ENCODE measurements around the gene SETBP1. TPM values are rescaled to one million over a fixed set of nuclear protein-coding genes. Genes with fewer than 3 reads are reported as not detected.

SETBP1 gene
- total and polyA plus RNA-seq, 2 of the 4 experiments (the other 2 are of a cell fraction): 0.19 to 0.36 TPM

DNA sequence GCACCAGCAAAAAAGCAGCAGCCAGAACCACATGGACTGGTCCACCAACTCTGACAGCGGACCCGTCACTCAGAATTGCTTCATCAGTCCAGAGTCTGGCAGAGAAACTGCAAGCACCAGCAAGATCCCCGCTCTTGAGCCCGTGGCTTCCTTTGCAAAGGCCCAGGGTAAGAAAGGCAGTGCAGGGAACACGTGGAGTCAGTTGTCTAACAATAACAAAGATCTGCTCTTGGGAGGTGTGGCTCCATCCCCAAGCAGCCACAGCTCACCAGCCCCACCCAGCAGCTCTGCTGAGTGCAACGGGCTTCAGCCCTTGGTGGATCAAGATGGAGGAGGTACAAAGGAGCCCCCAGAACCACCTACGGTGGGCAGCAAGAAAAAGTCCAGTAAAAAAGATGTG is 269.3 kb downstream of the SETBP1 start:
- TF ChIP-seq RAD21 (IDR thresholded peaks at IDR 0.05; ENCODE audit: low read length) (no peak), MXI1 (IDR thresholded peaks at IDR 0.05; ENCODE audit: borderline replicate concordance, low read depth, low read length) (no peak), BHLHE40 (IDR thresholded peaks at IDR 0.05; ENCODE audit: low read depth, low read length) (no peak), NFE2L2 (IDR thresholded peaks at IDR 0.05; ENCODE audit: low read depth, low read length) (no peak), SMC3 (IDR thresholded peaks at IDR 0.05; ENCODE audit: low read depth, low read length) (no peak), FOS (IDR thresholded peaks at IDR 0.05; ENCODE audit: low read depth, low read length) (no peak), MAFK (IDR thresholded peaks at IDR 0.05; ENCODE audit: low read depth, low read length) (no peak), CHD1 (IDR thresholded peaks at IDR 0.05; ENCODE audit: low read depth, low read length) (no peak), POLR2A (IDR thresholded peaks at IDR 0.05; ENCODE audit: low read depth, low read length) (no peak), CEBPB (IDR thresholded peaks at IDR 0.05; ENCODE audit: low read depth, low read length) (no peak), RFX5 (IDR thresholded peaks at IDR 0.05; ENCODE audit: low read depth, low read length) (no peak), RCOR1 (IDR thresholded peaks at IDR 0.05; ENCODE audit: insufficient replicate concordance, low read length) (no peak), MAZ (IDR thresholded peaks at IDR 0.05; ENCODE audit: borderline replicate concordance, low read depth, low read length) (no peak)
- TF ChIP-seq, protein P1, sequence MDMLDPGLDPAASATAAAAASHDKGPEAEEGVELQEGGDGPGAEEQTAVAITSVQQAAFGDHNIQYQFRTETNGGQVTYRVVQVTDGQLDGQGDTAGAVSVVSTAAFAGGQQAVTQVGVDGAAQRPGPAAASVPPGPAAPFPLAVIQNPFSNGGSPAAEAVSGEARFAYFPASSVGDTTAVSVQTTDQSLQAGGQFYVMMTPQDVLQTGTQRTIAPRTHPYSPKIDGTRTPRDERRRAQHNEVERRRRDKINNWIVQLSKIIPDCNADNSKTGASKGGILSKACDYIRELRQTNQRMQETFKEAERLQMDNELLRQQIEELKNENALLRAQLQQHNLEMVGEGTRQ (IDR thresholded peaks at IDR 0.05; ENCODE audit: low read depth, low read length): no peak
- TF ChIP-seq, protein P2, sequence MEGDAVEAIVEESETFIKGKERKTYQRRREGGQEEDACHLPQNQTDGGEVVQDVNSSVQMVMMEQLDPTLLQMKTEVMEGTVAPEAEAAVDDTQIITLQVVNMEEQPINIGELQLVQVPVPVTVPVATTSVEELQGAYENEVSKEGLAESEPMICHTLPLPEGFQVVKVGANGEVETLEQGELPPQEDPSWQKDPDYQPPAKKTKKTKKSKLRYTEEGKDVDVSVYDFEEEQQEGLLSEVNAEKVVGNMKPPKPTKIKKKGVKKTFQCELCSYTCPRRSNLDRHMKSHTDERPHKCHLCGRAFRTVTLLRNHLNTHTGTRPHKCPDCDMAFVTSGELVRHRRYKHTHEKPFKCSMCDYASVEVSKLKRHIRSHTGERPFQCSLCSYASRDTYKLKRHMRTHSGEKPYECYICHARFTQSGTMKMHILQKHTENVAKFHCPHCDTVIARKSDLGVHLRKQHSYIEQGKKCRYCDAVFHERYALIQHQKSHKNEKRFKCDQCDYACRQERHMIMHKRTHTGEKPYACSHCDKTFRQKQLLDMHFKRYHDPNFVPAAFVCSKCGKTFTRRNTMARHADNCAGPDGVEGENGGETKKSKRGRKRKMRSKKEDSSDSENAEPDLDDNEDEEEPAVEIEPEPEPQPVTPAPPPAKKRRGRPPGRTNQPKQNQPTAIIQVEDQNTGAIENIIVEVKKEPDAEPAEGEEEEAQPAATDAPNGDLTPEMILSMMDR (conservative IDR thresholded peaks at IDR 0.05; ENCODE audit: low read depth, low read length): no peak
- TF ChIP-seq, protein P3, sequence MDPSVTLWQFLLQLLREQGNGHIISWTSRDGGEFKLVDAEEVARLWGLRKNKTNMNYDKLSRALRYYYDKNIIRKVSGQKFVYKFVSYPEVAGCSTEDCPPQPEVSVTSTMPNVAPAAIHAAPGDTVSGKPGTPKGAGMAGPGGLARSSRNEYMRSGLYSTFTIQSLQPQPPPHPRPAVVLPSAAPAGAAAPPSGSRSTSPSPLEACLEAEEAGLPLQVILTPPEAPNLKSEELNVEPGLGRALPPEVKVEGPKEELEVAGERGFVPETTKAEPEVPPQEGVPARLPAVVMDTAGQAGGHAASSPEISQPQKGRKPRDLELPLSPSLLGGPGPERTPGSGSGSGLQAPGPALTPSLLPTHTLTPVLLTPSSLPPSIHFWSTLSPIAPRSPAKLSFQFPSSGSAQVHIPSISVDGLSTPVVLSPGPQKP (IDR thresholded peaks at IDR 0.05; ENCODE audit: borderline replicate concordance, low read depth, low read length): no peak
- ChIA-PET CTCF (no interaction called here), POLR2A (ENCODE audit: unreplicated experiment) (no interaction called here)
- Histone ChIP-seq H3K56ac (ENCODE audit: extremely low read depth, insufficient read depth, low read length) (no peak overlapping the region), H4K20me1 (ENCODE audit: insufficient read depth, low read length) (no peaks in the 10 kb centered on the region), H3K18ac (ENCODE audit: low read depth, low read length) (no peak overlapping the region), H4K5ac (ENCODE audit: low read depth, low read length) (no peak overlapping the region), H4K91ac (ENCODE audit: insufficient read depth, low read depth, low read length) (no peak overlapping the region), H3K4me1 (ENCODE audit: control insufficient read depth, insufficient read depth, low read length) (no peaks in the 10 kb centered on the region), H2BK20ac (ENCODE audit: low read depth, low read length) (no peak overlapping the region), H3K36me3 (ENCODE audit: control insufficient read depth, insufficient read depth, low read length) (no peaks in the 10 kb centered on the region), H2AFZ (replicated peaks; ENCODE audit: low read length, poor library complexity) (no peak overlapping the region), H3K9ac (ENCODE audit: low read depth, low read length) (no peak overlapping the region), H2BK15ac (ENCODE audit: low read depth, low read length) (no peak overlapping the region), H2AK5ac (ENCODE audit: low read depth, low read length) (no peak overlapping the region), H2AK9ac (replicated peaks; ENCODE audit: low read depth, low read length, poor library complexity) (no peak overlapping the region), H2BK5ac (ENCODE audit: low read depth, low read length, poor library complexity, severe bottlenecking) (no peak overlapping the region), H3K79me1 (ENCODE audit: low read depth in 1 of 2, low read length in 2 of 2) (no peaks in the 10 kb centered on the region), H3K27me3 (ENCODE audit: control insufficient read depth, insufficient read depth, low read length) (no peaks in the 10 kb centered on the region), H3K27ac (ENCODE audit: insufficient read depth, low read length) (no peak overlapping the region), H3K23ac (ENCODE audit: low read depth, low read length) (no peak overlapping the region), H3K14ac (replicated peaks; ENCODE audit: low read depth, low read length) (no peak overlapping the region), H3K9me1 (ENCODE audit: insufficient read depth, low read length) (no peaks in the 10 kb centered on the region), H3K4me3 (ENCODE audit: insufficient read depth, low read depth, low read length) (no peak overlapping the region), H3K4ac (ENCODE audit: low read depth, low read length) (no peak overlapping the region), H3K9me3 (ENCODE audit: control insufficient read depth, insufficient read depth, low read length) (no peaks in the 10 kb centered on the region), H4K8ac (ENCODE audit: low read depth in 2 of 2, low read length in 2 of 2) (no peak overlapping the region), H3K4me2 (ENCODE audit: low read depth, low read length) (no peak overlapping the region), H2BK120ac (ENCODE audit: low read depth, low read length) (no peak overlapping the region)
- dilution Hi-C loops (cut with HindIII; ENCODE audit: low sequenced_read_pairs, unreplicated experiment) (no loop called here), intact Hi-C loops (cut with micrococcal nuclease) (no loop called here), in situ Hi-C loops (cut with MboI; ENCODE audit: low sequenced_read_pairs) (no loop called here)
- WGBS, 2 experiments (ENCODE audit: extremely low coverage in 2 of 2, insufficient read length in 1 of 2): no CpG with 5 or more reads among the region's 7 CpGs
- DNase-seq (no peak), ATAC-seq (ENCODE audit: low read depth) (no peak)
- BruUV-seq (replicated peaks): no TSS peak

Measured in IMR-90 (cell line).